Muscle of back (tissue), 11 donors: Measurements from ENCODE around the gene FBXW8. TPM values are rescaled to one million over a fixed set of nuclear protein-coding genes. Genes with fewer than 3 reads are reported as not detected.

ENCODE experiments used
- DNase-seq, 3 donors: peaks; one replicate each; pipeline versions ENCODE4 v3.0.0 to v3.0.0-alpha.2; 2013
- polyA plus RNA-seq, 10 donors: library from polyadenylated mRNA; unstranded; fragments of 120-200 nt; gene quantifications; one replicate each; pipeline ENCODE4 v1.2.1, GENCODE V29; 2013; ENCODE audit not compliant: insufficient read length in 10 of 10

Gene FBXW8
- polyA plus RNA-seq, 10 donors = 10.4 to 16.9 (median 14.1) TPM

DNA sequence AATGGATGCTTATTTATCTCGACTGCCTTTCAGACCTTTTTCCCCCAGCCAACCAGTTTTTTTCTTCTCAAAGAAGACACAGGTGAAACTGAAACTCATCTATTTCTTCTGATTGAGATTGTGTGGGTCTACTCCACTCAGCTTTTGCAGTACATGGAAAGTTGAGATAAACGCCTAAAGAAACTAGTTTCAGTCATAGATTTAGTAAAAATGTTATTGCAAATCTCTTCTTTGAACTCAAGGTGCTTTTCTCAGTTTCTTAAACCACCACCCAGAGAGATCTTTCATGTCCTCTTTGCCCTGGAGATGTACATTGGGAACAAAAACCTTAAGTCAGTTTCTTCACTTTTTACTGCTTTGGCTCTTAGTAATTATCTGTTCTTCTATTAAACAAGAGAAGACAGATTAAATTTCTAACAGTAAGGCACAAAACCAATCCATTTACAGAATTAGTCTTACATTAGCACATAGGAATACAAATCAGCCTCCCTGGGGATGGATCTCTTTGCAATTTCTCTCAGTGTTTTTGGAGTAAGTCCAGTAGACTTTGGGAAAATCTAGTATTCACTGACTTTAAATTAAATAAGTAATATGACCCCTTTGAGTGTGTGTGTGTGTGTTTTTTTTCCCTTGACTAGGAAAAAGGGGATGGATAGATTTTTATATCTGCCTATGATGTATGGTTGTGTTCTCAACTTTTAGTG lies 11.6 kb downstream of the FBXW8 start:
- DNase-seq = peak in 1 of 3 donors; percentile 58

DNA sequence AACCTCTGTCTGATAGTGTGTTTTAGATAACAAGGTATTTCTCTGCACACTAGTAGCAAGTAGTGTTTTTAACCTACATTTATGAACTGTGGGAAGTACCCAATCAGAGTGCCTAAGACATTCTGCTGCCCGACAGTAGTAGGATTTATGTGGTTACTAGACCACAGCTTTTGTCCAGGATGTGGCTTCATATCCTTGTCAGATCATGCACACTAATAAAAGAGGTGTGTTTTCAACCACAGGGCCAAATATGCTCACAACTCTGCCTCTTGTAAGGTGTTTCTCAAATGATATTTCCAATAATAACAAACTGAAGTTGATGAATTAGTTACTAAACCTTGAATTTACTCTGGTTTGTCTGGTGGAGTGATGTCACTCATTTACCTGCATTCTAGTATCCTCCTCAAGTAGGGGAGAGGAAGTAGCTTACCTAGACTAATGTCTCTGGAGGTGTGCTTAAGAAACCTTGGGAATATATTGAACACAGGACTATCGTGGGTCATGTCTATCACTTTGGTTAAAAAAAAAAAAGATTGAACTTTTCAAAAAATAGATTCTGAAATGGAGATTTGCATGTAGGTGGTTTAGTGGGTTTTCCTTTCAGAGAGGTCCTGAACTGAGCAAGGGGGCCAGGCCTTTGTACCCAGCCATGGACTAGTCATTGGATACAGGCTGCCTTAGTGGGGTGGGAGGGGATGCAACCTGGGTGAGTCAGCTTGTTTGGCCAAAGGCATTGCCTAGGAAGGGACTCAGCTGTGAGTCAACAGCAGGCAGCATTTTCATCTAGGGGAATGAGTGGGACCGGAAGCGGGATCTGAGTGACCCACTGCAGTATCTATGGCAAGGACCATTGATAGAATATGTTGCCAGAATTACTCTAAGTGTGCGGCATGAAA lies 14.1 kb downstream of the FBXW8 start:
- peak in 1 of 3 donors; percentile 38 for DNase-seq

DNA sequence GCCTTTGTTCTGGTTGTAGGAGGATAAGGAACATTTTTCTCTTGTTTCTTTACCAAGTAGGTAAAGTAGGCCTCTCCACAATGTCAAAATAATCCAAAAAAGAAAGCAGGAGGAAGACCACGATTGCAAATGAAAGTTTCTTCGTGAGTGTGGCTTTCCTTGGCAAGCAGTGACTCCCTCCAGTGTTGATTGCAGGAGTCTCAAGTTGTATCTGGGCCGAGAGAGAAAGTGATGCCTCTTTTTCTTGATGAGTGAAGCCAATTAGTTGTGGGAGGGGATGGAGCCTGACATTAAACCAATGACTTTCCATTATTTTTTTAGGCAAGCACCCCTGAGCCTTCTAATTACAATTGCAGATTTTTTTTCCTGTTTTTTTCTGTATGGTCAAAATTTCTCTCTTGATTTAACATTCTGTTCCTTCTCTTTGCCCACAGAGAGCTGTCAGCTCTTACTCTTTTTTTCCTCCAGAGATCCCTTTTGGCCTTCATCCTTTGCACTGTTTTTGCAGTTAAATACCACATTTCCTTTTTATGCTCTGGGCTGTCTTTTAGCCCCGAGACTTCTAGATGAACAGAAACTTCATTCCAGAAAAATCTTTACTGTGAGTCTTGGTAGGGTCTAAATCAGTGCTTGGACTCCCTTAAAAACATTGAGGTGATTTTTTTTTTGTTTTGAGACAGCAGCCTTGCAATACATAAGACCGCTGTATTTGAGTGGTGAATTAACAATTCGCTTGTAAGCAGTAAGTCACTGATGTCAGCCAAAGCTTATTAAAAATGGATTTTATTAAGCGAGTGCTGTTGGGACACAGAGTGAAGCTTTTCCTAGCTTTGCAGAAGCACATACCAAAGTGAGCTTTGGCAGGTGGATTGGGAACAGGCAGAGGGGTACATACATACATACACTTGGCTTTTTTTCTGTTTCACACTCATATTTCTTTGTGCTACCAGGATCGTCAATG lies 15.8 kb downstream of the FBXW8 start:
- peak in 2 of 3 donors; percentile 42 to 67 for DNase-seq

DNA sequence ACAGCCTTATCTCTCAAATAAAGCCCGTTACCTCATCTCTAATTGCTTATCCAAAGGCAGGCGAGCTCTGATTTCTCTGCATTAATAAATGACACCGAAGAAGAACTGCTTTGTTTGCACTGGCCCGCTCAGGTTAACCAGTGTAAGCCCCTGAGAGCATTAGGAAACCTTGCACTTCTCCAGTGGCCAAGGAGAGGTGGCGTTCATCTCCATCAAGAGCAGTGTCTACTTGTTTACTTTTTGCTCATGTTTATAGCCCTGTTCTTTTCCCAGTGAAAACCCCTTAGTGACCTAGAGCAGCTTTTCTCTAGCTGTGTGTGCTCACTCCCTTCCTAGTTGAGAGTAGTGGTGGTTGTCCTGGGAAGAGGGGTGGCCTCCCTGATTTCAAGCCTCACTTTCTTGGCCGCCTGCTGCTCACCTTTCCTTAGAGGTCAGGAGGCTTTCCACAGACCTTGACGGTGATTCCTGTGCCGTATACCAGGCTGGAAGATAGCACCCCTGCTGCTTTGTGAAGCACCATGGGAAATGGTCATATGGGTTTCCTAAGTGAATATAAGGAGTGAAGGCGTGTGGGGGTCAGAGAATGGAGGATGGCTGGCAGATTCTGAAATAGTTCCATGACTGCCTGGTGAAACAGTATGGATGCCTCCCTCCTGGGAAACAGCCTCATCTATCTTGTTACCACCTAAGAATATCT lies 16.6 kb downstream of the FBXW8 start:
- DNase-seq = no peak

- DNase-seq = no peak
Observed at GRCh38 chr12:116928504-116928903, 17.8 kb downstream of the FBXW8 start.

GRCh38 chr12:116929885-116930284 lies 19.1 kb downstream of the FBXW8 start:
- no peak for DNase-seq

GRCh38 chr12:116931665-116932064 lies 20.9 kb downstream of the FBXW8 start:
- no peak for DNase-seq

DNA sequence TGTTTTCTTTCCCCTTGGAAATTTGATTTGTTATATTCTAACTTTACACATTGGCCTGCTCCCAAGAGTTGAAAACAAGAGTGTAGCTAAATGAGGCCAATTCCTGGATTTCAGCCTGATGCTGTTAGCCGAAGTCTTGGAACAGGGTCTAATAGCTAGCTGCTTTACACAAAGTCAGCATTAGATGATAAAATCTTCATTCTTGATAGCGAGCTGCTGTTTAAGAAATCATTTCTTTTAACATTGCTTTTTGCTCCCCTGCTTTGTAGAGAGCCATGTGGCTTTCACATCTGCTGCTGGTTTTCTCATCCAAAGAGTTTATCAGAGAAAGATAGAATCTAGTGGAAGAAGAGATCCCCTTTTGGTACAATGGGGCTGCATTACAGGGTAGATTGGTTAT lies 22.3 kb downstream of the FBXW8 start:
- peak; percentile 64 to 90 (median 84) for DNase-seq

DNA sequence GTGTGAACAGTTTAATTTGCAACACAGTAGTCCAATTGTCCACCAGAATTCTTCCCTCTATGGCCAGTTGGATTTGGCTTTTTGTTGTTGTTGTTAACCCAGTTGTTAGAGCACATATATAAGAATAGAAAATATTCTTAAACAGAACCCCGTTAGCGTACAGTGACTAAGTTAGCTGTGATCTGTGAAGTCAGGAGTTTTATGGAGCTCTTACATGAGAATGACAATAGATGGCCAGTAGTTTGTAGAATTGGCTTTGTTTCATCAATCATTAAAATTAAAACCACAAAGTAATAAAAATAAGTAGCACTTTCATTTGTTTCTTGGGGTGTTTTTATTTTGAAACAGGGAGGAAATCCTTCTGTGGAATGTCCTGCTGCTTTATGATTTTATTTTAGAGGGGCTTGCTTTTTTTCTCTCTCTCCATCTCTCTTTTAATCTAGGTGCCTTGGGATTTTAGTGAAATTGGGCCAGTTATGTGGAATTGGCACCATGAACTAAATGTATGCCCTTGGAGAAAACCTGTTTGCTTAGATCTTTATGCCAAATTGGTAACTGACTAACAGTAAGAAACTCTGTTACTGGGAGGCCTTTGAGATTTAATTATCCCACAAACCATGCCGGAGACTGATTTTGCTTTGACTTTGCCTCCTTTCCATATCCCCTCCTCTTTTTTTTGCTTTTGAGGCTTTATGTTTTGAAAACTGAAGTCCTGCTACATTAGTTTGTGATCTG lies 22.9 kb downstream of the FBXW8 start:
- DNase-seq = no peak

- no peak for DNase-seq
Observed at GRCh38 chr12:116934908-116935705, 24.4 kb downstream of the FBXW8 start.

GRCh38 chr12:116937640-116938039 lies 26.9 kb downstream of the FBXW8 start:
- DNase-seq = peak; percentile 26 to 83 (median 29)

DNA sequence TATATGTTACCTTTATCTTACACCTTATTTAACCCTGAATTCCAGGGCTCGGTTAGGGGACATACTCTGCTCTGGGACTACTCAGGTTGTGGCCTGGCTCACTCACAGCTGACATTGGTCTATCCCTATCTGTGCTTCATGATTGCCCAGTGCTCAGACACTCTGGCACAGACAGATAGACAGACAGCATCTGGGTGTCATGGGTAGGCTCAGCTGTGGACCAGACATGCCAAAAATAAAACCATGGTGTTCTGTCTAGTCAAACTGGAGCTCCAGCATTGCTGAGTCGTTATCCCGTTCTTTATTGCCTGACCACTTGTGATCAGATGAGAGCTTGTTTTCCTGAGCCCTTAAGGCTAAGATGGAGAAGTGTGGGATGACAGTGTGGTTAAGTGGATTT lies 29.0 kb downstream of the FBXW8 start:
- no peak for DNase-seq

DNA sequence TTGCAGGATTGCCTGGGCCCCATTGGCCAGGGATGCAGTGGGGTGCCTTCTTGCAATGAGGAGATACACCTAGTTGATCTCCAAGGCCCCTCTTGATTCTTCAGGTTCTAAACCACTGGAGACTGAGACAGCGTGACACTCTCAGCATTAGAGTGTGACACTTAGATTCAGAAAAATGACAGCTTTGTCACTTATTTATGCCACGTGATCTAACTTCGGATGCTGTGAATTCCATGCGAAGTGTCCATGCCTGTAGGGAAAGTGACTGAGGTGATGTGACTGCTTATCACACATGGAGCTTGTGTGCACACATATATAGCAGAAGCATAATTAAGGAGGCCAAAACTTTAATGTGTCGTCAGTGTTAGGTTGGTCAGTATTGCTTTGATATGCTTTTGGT lies 30.4 kb downstream of the FBXW8 start:
- no peak for DNase-seq

GRCh38 chr12:116943419-116944372 lies 32.9 kb downstream of the FBXW8 start:
- no peak for DNase-seq

DNA sequence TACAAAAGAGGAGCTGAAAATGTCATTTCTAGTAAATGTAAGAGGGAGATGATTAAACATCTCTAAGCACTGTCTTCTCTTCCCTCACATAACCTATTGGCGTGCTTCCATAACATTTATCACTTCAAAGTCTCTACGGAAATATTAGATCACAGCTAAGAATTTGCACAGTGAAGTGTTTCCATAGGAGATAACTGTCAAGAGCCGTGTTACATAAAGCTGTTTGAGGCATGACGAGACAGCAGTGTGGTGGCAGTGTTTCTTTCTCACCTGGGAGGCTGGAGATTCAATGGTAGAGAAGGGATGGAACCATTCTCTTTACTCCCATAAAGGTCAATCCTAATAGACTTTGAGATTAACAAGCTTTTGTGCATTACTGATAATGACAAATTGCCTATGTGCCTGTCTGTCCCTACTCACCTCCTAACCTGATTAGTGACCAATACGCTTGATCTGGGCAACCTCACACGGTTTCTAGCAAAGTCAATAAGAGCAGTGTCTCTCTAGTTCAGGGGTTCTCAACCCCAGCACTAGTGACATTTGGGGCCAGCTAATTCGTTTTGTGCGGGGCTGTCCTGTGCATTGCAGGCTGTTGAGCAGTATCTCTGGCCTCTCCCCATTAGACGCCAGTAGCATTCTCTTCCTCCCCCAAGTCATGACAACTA lies 35.3 kb downstream of the FBXW8 start:
- DNase-seq = no peak

GRCh38 chr12:116948298-116948697 lies 37.5 kb downstream of the FBXW8 start:
- DNase-seq = no peak

- no peak for DNase-seq
Observed at GRCh38 chr12:116950628-116951325, 40.0 kb downstream of the FBXW8 start.
